Panc1 (cell line): ENCODE measurements around the gene GADL1. TPM values are rescaled to one million over a fixed set of nuclear protein-coding genes. Genes with fewer than 3 reads are reported as not detected.

Experiments used
- ATAC-seq: fragments of 200-7000 bp; cut with Tn5 transposase; 2 replicates; pipeline ENCODE4 v1.9.1; 2020; ENCODE audit warnings: mild to moderate bottlenecking, moderate library complexity
- BruUV-seq: library from RNA; stranded (reverse); fragments of 400-500 nt; replicated peaks from 2 replicates; lab custom pipeline; 2021; lab: Mats Ljungman, UMichigan
- CTCF ChIA-PET: fragments of 300-600 bp; sonication (Branson Sonifier 250); formaldehyde crosslinking; loops from one replicate; lab custom pipeline; 2022; ENCODE audit warnings: antibody characterized with exemption; lab: Charles Lee
- POLR2A ChIA-PET: fragments of 300-600 bp; sonication (Branson Sonifier 250); formaldehyde crosslinking; loops from one replicate; lab custom pipeline; 2022; ENCODE audit warnings: antibody characterized with exemption; lab: Charles Lee
- DNase-seq: peaks from one replicate; pipeline ENCODE4 v3.0.0-alpha.2; 2010; ENCODE audit warnings: low read depth, low spot score
- H3K27ac ChIP-seq: 2 replicates; pipeline ENCODE4 v1.5.1; 2011; ENCODE audit warnings: mild to moderate bottlenecking, low read length, inconsistent platforms
- H3K27me3 ChIP-seq: fragments of 200-500 bp; sonication (Bioruptor generic); 2 replicates; pipeline ENCODE4 v1.6.0; 2014; ENCODE audit warnings: low read length, inconsistent platforms; ENCODE audit not compliant: control insufficient read depth, insufficient read depth
- H3K36me3 ChIP-seq: fragments of 200-500 bp; sonication (Bioruptor generic); 2 replicates; pipeline ENCODE4 v1.5.1; 2014; ENCODE audit warnings: inconsistent platforms, mild to moderate bottlenecking, low read length, moderate library complexity; ENCODE audit not compliant: control insufficient read depth, insufficient read depth
- H3K4me1 ChIP-seq: 2 replicates; pipeline ENCODE4 v1.5.1; 2011; ENCODE audit warnings: inconsistent platforms, mild to moderate bottlenecking, low read length, moderate library complexity; ENCODE audit not compliant: control insufficient read depth, insufficient read depth
- H3K4me3 ChIP-seq, 2 experiments: 2 replicates each; pipeline ENCODE4 v1.5.1; 2011 to 2012; ENCODE audit warnings: low read depth in 2 of 2, low read length in 2 of 2, mild to moderate bottlenecking in 2 of 2, inconsistent platforms in 1 of 2, moderate library complexity in 1 of 2
- H3K9me3 ChIP-seq: fragments of 200-500 bp; sonication (Bioruptor generic); 2 replicates; pipeline ENCODE4 v1.5.1; 2014; ENCODE audit warnings: low read depth, mild to moderate bottlenecking, inconsistent platforms, low read length, moderate library complexity; ENCODE audit not compliant: control insufficient read depth, insufficient read depth
- POLR2AphosphoS5 ChIP-seq: IDR thresholded peaks from 2 replicates; pipeline ENCODE4 v1.6.1; 2012; ENCODE audit warnings: mild to moderate bottlenecking, low read depth, low read length, moderate library complexity
- REST ChIP-seq, 2 experiments: IDR thresholded peaks; 2 replicates each; pipeline ENCODE4 v1.6.1; 2011 to 2012; ENCODE audit warnings: low read depth in 2 of 2, control low read depth in 1 of 2, low read length in 1 of 2, mild to moderate bottlenecking in 1 of 2, moderate library complexity in 1 of 2; ENCODE audit not compliant: insufficient read depth in 1 of 2
- SIN3A ChIP-seq: IDR thresholded peaks from 2 replicates; pipeline ENCODE4 v1.6.1; 2012; ENCODE audit warnings: low read depth, mild to moderate bottlenecking, low read length, moderate library complexity, borderline replicate concordance; ENCODE audit not compliant: insufficient read depth
- TCF7L2 ChIP-seq: IDR thresholded peaks from 2 replicates; pipeline ENCODE4 v1.6.1; 2011; ENCODE audit warnings: mild to moderate bottlenecking, low read depth, low read length, inconsistent platforms
- in situ Hi-C: cut with HindIII; loops from 2 replicates; pipeline ENCODE4 v1.10.0; 2016; ENCODE audit warnings: low sequenced_read_pairs, low pct_unique_long_range_greater_than_20kb
- intact Hi-C: fragments of 100-400 bp; cut with micrococcal nuclease; formaldehyde crosslinking; loops from one replicate; pipeline ENCODE4 v1.10.0; 2022; ENCODE audit not compliant: unreplicated experiment
- total RNA-seq: library from RNA; stranded (reverse); gene quantifications from one replicate; pipeline ENCODE4 v1.2.1, GENCODE V29; 2021; ENCODE audit not compliant: unreplicated experiment
- TF ChIP-seq, protein P1 (sequence below): fragments of 450-650 bp; IDR thresholded peaks from 2 replicates; pipeline ENCODE4 v1.5.1; 2017; ENCODE audit warnings: mild to moderate bottlenecking

Gene GADL1
- total RNA-seq, 1 experiment from 2014 or later: not detected

DNA sequence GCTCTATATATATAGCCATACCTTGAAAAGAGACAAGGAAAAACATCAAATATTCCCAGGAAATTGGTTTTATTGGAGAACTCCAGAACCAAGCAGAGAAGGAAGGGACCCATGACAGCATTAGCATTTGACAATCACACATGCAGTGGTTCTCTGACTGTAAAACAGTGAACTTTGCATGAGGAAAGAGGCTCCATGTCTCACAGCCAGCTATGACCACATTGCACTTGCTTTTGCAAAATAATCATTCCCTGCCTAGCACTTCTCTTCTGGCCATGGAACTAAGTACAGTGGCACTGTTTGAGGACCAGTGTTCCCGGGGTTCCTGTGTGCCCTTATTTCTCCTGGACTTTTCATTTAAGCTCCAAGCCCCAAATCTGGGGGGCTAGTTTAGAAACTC is 202.5 kb downstream of the GADL1 start:
- intact Hi-C loops: loop anchor here (2.0 to 10.0 kb wide), 4 partner anchors 80 to 649 kb away; no protein-coding TSS in a partner anchor
- TF ChIP-seq, protein P1, sequence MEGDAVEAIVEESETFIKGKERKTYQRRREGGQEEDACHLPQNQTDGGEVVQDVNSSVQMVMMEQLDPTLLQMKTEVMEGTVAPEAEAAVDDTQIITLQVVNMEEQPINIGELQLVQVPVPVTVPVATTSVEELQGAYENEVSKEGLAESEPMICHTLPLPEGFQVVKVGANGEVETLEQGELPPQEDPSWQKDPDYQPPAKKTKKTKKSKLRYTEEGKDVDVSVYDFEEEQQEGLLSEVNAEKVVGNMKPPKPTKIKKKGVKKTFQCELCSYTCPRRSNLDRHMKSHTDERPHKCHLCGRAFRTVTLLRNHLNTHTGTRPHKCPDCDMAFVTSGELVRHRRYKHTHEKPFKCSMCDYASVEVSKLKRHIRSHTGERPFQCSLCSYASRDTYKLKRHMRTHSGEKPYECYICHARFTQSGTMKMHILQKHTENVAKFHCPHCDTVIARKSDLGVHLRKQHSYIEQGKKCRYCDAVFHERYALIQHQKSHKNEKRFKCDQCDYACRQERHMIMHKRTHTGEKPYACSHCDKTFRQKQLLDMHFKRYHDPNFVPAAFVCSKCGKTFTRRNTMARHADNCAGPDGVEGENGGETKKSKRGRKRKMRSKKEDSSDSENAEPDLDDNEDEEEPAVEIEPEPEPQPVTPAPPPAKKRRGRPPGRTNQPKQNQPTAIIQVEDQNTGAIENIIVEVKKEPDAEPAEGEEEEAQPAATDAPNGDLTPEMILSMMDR: no peak
- TF ChIP-seq REST (IDR thresholded peaks at IDR 0.05; ENCODE audit: insufficient read depth in 1 of 2, low read depth in 2 of 2, low read length in 1 of 2) (no peak), TCF7L2 (no peak)
- no peak overlapping the region for H3K4me3 ChIP-seq
- ChIA-PET CTCF (no interaction called here), POLR2A (no interaction called here)
- H3K4me1 ChIP-seq: peaks cover 39% of the 10 kb centered on the region
- H3K27me3 ChIP-seq: no peaks in the 10 kb centered on the region
- DNase-seq (no peak), ATAC-seq (no peak)
- H3K36me3 ChIP-seq: peaks cover 10% of the 10 kb centered on the region; the same call in 1 of the 2 replicates
- in situ Hi-C loops: no loop called here
- no TSS peak for BruUV-seq
- no peaks in the 10 kb centered on the region for H3K9me3 ChIP-seq
- H3K27ac ChIP-seq: no peak overlapping the region

GRCh38 chr3:30691249-30691880 is 203.1 kb downstream of the GADL1 start:
- TF ChIP-seq REST (IDR thresholded peaks at IDR 0.05; ENCODE audit: insufficient read depth in 1 of 2, low read depth in 2 of 2, low read length in 1 of 2): no peak
- TF ChIP-seq TCF7L2: no peak
- no peak for TF ChIP-seq SIN3A
- TF ChIP-seq, protein P1: no peak
- no peak for TF ChIP-seq POLR2AphosphoS5
- H3K9me3 ChIP-seq: no peaks in the 10 kb centered on the region
- no peaks in the 10 kb centered on the region for H3K27me3 ChIP-seq
- peaks cover 39% of the 10 kb centered on the region for H3K4me1 ChIP-seq
- peaks cover 10% of the 10 kb centered on the region; the same call in 1 of the 2 replicates for H3K36me3 ChIP-seq
- peak overlapping the region; percentile 23; the same call in 1 of the 2 replicates for H3K27ac ChIP-seq
- ChIA-PET POLR2A (no interaction called here), CTCF (no interaction called here)
- DNase-seq: no peak
- ATAC-seq: no peak
- H3K4me3 ChIP-seq: no peak overlapping the region
- no TSS peak for BruUV-seq
- in situ Hi-C loops (no loop called here), intact Hi-C loops (loop anchor here (5.0 to 10.0 kb wide), 2 partner anchors 79 to 577 kb away; no protein-coding TSS in a partner anchor)
